ENCODE results near the gene RALBP1. TPM values are rescaled to one million over a fixed set of nuclear protein-coding genes. Genes with fewer than 3 reads are reported as not detected.

Gene RALBP1
- total and polyA plus RNA-seq, 2 of the 8 experiments (the other 6 are each of a cell fraction or from before 2014, with no cell fraction given), result 40.3 to 67.8 TPM

GRCh38 chr18:9559253-9559652 lies 83.9 kb downstream of the RALBP1 start:
- no peak for TF ChIP-seq SP4 (IDR thresholded peaks at IDR 0.05; ENCODE audit: low read length)
- DNase-seq (ENCODE audit: low read depth in 1 of 2, low spot score in 2 of 2) (no peak), FAIRE-seq (no peak)
- Histone ChIP-seq H2BK120ac (replicated peaks; ENCODE audit: low read depth, low read length) (no peak overlapping the region), H3K23ac (ENCODE audit: insufficient read length) (no peak overlapping the region), H3K36me3 (ENCODE audit: control insufficient read depth in 2 of 4, insufficient read depth in 4 of 4, low read length in 3 of 4) (peaks cover 9 to 68% (median 47%) of the 10 kb centered on the region in 4 experiments), H2BK15ac (ENCODE audit: low read length) (no peak overlapping the region), H3K4me2 (ENCODE audit: insufficient read depth in 1 of 2, low read depth in 2 of 2, low read length in 2 of 2) (no peak overlapping the region), H3K79me1 (ENCODE audit: low read depth, low read length) (no peaks in the 10 kb centered on the region), H4K5ac (ENCODE audit: insufficient read length, low read depth, low read length) (no peak overlapping the region), H3K4me1 (replicated peaks in 1 of 4; ENCODE audit: control insufficient read depth in 3 of 4, insufficient read depth in 4 of 4, low read length in 3 of 4) (no peaks in the 10 kb centered on the region), H3K23me2 (ENCODE audit: low read depth, low read length) (no peaks in the 10 kb centered on the region), H3K9me3 (ENCODE audit: insufficient read depth in 2 of 2, low read depth in 1 of 2, low read length in 1 of 2) (no peaks in the 10 kb centered on the region), H2BK5ac (ENCODE audit: low read depth, low read length) (no peak overlapping the region), H3K56ac (replicated peaks; ENCODE audit: insufficient read length, low read depth, low read length) (no peak overlapping the region), H2BK20ac (ENCODE audit: low read length) (no peak overlapping the region), H2AK5ac (ENCODE audit: low read depth, low read length) (no peak overlapping the region), H3K79me2 (ENCODE audit: control insufficient read depth in 1 of 2, insufficient read depth in 2 of 2, low read length in 2 of 2) (no peaks in the 10 kb centered on the region), H4K91ac (replicated peaks; ENCODE audit: insufficient read length, low read length) (no peak overlapping the region), H3K27ac (ENCODE audit: low read depth, low read length) (no peak overlapping the region), H3K4ac (replicated peaks; ENCODE audit: insufficient read length, low read depth, low read length) (no peak overlapping the region), H2AFZ (ENCODE audit: low read length) (no peak overlapping the region), H2BK12ac (ENCODE audit: low read depth, low read length) (no peak overlapping the region), H3K9ac (replicated peaks in 1 of 4; ENCODE audit: extremely low read depth in 1 of 4, low read depth in 3 of 4, low read length in 3 of 4) (no peak overlapping the region), H4K8ac (ENCODE audit: extremely low read depth, insufficient read depth, low read length) (no peak overlapping the region), H3K4me3 (ENCODE audit: extremely low read depth in 1 of 4, insufficient read depth in 2 of 4, low read depth in 3 of 4, low read length in 4 of 4) (no peak overlapping the region), H3K18ac (ENCODE audit: extremely low read depth, low read length) (no peak overlapping the region), H3K27me3 (replicated peaks in 1 of 4; ENCODE audit: control insufficient read depth in 3 of 4, extremely low read depth in 1 of 4, insufficient read depth in 3 of 4, low read length in 3 of 4) (peaks cover 0 to 1% (median 0%) of the 10 kb centered on the region in 4 experiments; a peak in 1 of 7 replicates), H4K20me1 (replicated peaks in 1 of 2; ENCODE audit: control insufficient read depth in 1 of 2, insufficient read depth in 2 of 2, low read length in 2 of 2) (no peaks in the 10 kb centered on the region), H3K14ac (ENCODE audit: insufficient read length) (no peak overlapping the region)
- 90% methylated on average over 6 of the region's 6 CpGs; no CpG with 5 or more reads in 1 of the 2 experiments for WGBS, 2 experiments (ENCODE audit: extremely low coverage in 1 of 2, insufficient coverage in 1 of 2, insufficient read length in 1 of 2, insufficient replicate concordance in 2 of 2, low coverage in 1 of 2, low lambda C conversion rate in 2 of 2, missing lambda C conversion rate in 1 of 2)
- POLR2A ChIA-PET (ENCODE audit: partially characterized antibody), result interaction anchor here (0.9 to 1.0 kb wide), 2 partner anchors 8 to 11 kb away, joined by 3 read pairs; no protein-coding TSS in a partner anchor
- CTCF ChIA-PET (ENCODE audit: partially characterized antibody), result interaction anchor here (5.6 kb wide), 1 partner anchor 16 kb away, joined by 42 read pairs; no protein-coding TSS in a partner anchor

All from H1 (cell line).